ENCODE results near the gene KIF3A.

KIF3A gene

GRCh38 chr5:132753135-132753987 lies 16.0 kb upstream of the KIF3A start:
- TF ChIP-seq ZNF837 (tag by site-specific recombination; IDR thresholded peaks at IDR 0.05) (no peak), ZFP37 (tag by site-specific recombination; IDR thresholded peaks at IDR 0.05) (no peak), ZIC2 (tag by site-specific recombination; IDR thresholded peaks at IDR 0.05) (peak; percentile 77), ZNF146 (tag by site-specific recombination; IDR thresholded peaks at IDR 0.05) (no peak), HOXA7 (CRISPR knock-in tag; IDR thresholded peaks at IDR 0.05; ENCODE audit: borderline replicate concordance) (no peak), SP7 (tag by site-specific recombination; IDR thresholded peaks at IDR 0.05) (peak; percentile 92), ZBTB17 (tag by site-specific recombination; IDR thresholded peaks at IDR 0.05) (0 out of 2 replicates have a peak, but pooled peaks have one; percentile 25), GLIS1 (tag by site-specific recombination; IDR thresholded peaks at IDR 0.05) (peak; percentile 34; the same call in 1 of the 2 replicates), ZNF184 (tag by site-specific recombination; IDR thresholded peaks at IDR 0.05) (no peak)
- no peaks in the 10 kb centered on the region for H3K9me3 ChIP-seq (ENCODE audit: control insufficient read depth, insufficient read depth, low read depth, low read length)
- H3K4me3 ChIP-seq (ENCODE audit: low read depth, low read length), result no peak overlapping the region
- H3K36me3 ChIP-seq (ENCODE audit: control insufficient read depth in 2 of 2, insufficient read depth in 1 of 2, low read length in 2 of 2), result peaks cover 0 to 21% of the 10 kb centered on the region in 2 experiments; a peak in 2 of 3 replicates
- POLR2A ChIA-PET, result interaction anchor here (1.8 kb wide), 1 partner anchor 16 kb away, joined by 6 read pairs; the partner anchor contains the start of gene KIF3A
- no peaks in the 10 kb centered on the region for H3K4me1 ChIP-seq (ENCODE audit: control insufficient read depth, insufficient read depth, low read length)
- no peak overlapping the region for H3K27ac ChIP-seq (ENCODE audit: extremely low read depth, low read depth, low read length)
- CTCF ChIA-PET, result interaction anchor here (0.6 to 6.9 kb wide), 6 partner anchors 13 to 219 kb away, joined by 3 to 58 read pairs (median 5); no protein-coding TSS in a partner anchor

GRCh38 chr5:132752581-132753125 lies 15.3 kb upstream of the KIF3A start:
- Histone ChIP-seq H3K4me3 (ENCODE audit: low read depth, low read length) (no peak overlapping the region), H3K9me3 (ENCODE audit: control insufficient read depth, insufficient read depth, low read depth, low read length) (no peaks in the 10 kb centered on the region), H3K4me1 (ENCODE audit: control insufficient read depth, insufficient read depth, low read length) (no peaks in the 10 kb centered on the region), H3K27ac (ENCODE audit: extremely low read depth, low read depth, low read length) (no peak overlapping the region), H3K36me3 (ENCODE audit: control insufficient read depth in 2 of 2, insufficient read depth in 1 of 2, low read length in 2 of 2) (peaks cover 0 to 14% of the 10 kb centered on the region in 2 experiments; a peak in 1 of 3 replicates)
- POLR2A ChIA-PET, result no interaction called here
- CTCF ChIA-PET, result interaction anchor here (0.5 to 6.9 kb wide), 3 partner anchors 30 to 131 kb away, joined by 3 to 58 read pairs (median 8); no protein-coding TSS in a partner anchor
- TF ChIP-seq ZNF585B (tag by site-specific recombination; IDR thresholded peaks at IDR 0.05) (peak; percentile 71), YY2 (tag by site-specific recombination; IDR thresholded peaks at IDR 0.05) (no peak), ZNF133 (tag by site-specific recombination; IDR thresholded peaks at IDR 0.05) (peak; percentile 96)

DNA sequence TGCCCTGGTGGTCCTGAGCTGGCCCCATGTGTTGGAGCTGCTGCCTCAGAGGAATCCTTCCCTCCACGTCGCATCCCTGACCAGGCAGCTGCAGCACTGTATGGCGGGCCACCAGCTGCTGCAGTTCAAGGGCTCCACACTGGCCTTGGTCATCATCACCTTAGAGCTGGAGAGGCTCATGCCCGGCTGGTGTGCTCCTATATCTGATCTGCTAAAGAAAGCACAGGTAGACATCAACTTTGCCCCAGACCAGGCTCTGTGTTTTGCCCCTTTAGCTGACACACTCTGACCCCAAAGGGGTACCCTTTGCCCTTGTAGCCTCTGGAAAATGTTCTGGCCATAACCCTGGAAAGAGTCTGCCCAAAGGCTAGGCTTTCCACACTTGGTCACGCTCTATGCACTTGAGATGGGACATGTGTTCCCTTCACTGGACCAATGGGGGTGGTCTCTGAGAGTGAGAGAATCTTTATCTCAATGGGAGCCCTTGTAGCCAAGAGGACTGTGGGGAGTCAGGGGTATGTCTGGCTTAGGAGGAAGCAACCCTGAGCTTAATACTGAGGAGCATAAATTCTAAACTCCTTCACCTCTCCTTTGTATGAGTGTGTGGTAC lies 14.7 kb upstream of the KIF3A start:
- Histone ChIP-seq H3K36me3 (ENCODE audit: control insufficient read depth in 2 of 2, insufficient read depth in 1 of 2, low read length in 2 of 2) (peaks cover 0 to 8% of the 10 kb centered on the region in 2 experiments; a peak in 1 of 3 replicates), H3K9me3 (ENCODE audit: control insufficient read depth, insufficient read depth, low read depth, low read length) (no peaks in the 10 kb centered on the region), H3K4me1 (ENCODE audit: control insufficient read depth, insufficient read depth, low read length) (no peaks in the 10 kb centered on the region), H3K4me3 (ENCODE audit: low read depth, low read length) (no peak overlapping the region), H3K27ac (ENCODE audit: extremely low read depth, low read depth, low read length) (no peak overlapping the region)
- TF ChIP-seq ZFHX2 (tag by site-specific recombination; conservative IDR thresholded peaks at IDR 0.05) (no peak), ZNF785 (tag by site-specific recombination; IDR thresholded peaks at IDR 0.05) (no peak), ZBTB8A (tag by site-specific recombination; IDR thresholded peaks at IDR 0.05) (no peak), ZNF404 (tag by site-specific recombination; IDR thresholded peaks at IDR 0.05) (no peak), ZNF157 (tag by site-specific recombination; IDR thresholded peaks at IDR 0.05) (no peak), ZNF223 (tag by site-specific recombination; IDR thresholded peaks at IDR 0.05) (no peak), ZNF48 (tag by site-specific recombination; IDR thresholded peaks at IDR 0.05) (no peak), ZNF280D (tag by site-specific recombination; IDR thresholded peaks at IDR 0.05) (no peak), ZNF146 (tag by site-specific recombination; IDR thresholded peaks at IDR 0.05) (no peak), ZBTB21 (tag by site-specific recombination; IDR thresholded peaks at IDR 0.05) (no peak), ZNF37A (tag by site-specific recombination; IDR thresholded peaks at IDR 0.05) (no peak)
- TF ChIP-seq, protein P1, sequence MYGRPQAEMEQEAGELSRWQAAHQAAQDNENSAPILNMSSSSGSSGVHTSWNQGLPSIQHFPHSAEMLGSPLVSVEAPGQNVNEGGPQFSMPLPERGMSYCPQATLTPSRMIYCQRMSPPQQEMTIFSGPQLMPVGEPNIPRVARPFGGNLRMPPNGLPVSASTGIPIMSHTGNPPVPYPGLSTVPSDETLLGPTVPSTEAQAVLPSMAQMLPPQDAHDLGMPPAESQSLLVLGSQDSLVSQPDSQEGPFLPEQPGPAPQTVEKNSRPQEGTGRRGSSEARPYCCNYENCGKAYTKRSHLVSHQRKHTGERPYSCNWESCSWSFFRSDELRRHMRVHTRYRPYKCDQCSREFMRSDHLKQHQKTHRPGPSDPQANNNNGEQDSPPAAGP (tag by site-specific recombination; IDR thresholded peaks at IDR 0.05), result no peak
- TF ChIP-seq, protein P2, sequence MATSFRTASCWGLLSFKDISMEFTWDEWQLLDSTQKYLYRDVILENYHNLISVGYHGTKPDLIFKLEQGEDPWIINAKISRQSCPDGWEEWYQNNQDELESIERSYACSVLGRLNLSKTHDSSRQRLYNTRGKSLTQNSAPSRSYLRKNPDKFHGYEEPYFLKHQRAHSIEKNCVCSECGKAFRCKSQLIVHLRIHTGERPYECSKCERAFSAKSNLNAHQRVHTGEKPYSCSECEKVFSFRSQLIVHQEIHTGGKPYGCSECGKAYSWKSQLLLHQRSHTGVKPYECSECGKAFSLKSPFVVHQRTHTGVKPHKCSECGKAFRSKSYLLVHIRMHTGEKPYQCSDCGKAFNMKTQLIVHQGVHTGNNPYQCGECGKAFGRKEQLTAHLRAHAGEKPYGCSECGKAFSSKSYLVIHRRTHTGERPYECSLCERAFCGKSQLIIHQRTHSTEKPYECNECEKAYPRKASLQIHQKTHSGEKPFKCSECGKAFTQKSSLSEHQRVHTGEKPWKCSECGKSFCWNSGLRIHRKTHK (tag by site-specific recombination; IDR thresholded peaks at IDR 0.05), result no peak
- POLR2A ChIA-PET, result no interaction called here
- CTCF ChIA-PET, result interaction anchor here (0.5 to 6.9 kb wide), 3 partner anchors 30 to 247 kb away, joined by 3 to 58 read pairs (median 3); no protein-coding TSS in a partner anchor

All from HEK293 (cell line).